Measurements from ENCODE around the gene TCF7L1.

- TF ChIP-seq CTCF (IDR thresholded peaks at IDR 0.05), result no peak
- TF ChIP-seq POLR2A (IDR thresholded peaks at IDR 0.05), result no peak
Observed at GRCh38 chr2:85212841-85213240, 79.6 kb downstream of the TCF7L1 start.
